ENCODE results near the gene HOXC9.

Gene HOXC9

GRCh38 chr12:53974084-53975063, 25.6 kb upstream of the HOXC9 start, which contains the start of gene HOTAIR:
Gene HOTAIR (minus strand): TSS chr12:53974954.
- peak within 1 kb of the TSS; percentile 56; the same call in 1 of the 2 replicates for H3K27ac ChIP-seq
- TF ChIP-seq CTCF (conservative IDR thresholded peaks at IDR 0.05): no peak

- H3K27ac ChIP-seq: peak overlapping the region; percentile 56; the same call in 1 of the 2 replicates
- TF ChIP-seq CTCF (conservative IDR thresholded peaks at IDR 0.05): no peak
Observed at GRCh38 chr12:53975064-53975471, 24.9 kb upstream of the HOXC9 start.

GRCh38 chr12:53975479-53976152, 24.3 kb upstream of the HOXC9 start:
- TF ChIP-seq CTCF (conservative IDR thresholded peaks at IDR 0.05): no peak
- H3K27ac ChIP-seq: peak overlapping the region; percentile 56; the same call in 1 of the 2 replicates

- no peak overlapping the region for H3K27ac ChIP-seq
- TF ChIP-seq CTCF (conservative IDR thresholded peaks at IDR 0.05): no peak
Observed at GRCh38 chr12:53976172-53976822, 23.7 kb upstream of the HOXC9 start.

- TF ChIP-seq CTCF (conservative IDR thresholded peaks at IDR 0.05): no peak
- peak overlapping the region; percentile 65 for H3K27ac ChIP-seq
Observed at GRCh38 chr12:53976823-53977595, 23.0 kb upstream of the HOXC9 start.

GRCh38 chr12:53977596-53978445, 22.1 kb upstream of the HOXC9 start:
- peak overlapping the region; percentile 65 for H3K27ac ChIP-seq
- no peak for TF ChIP-seq CTCF (conservative IDR thresholded peaks at IDR 0.05)
